NCI-H82 (cell line): ENCODE results near the gene NLGN2.
A peak's percentile ranks its signal among the peaks of the same experiment; 100 is the strongest.

Experiments used
- DNase-seq: peaks from one replicate; lab custom pipeline; 2025; lab: John Stamatoyannopoulos, UW

The NLGN2 gene

DNA sequence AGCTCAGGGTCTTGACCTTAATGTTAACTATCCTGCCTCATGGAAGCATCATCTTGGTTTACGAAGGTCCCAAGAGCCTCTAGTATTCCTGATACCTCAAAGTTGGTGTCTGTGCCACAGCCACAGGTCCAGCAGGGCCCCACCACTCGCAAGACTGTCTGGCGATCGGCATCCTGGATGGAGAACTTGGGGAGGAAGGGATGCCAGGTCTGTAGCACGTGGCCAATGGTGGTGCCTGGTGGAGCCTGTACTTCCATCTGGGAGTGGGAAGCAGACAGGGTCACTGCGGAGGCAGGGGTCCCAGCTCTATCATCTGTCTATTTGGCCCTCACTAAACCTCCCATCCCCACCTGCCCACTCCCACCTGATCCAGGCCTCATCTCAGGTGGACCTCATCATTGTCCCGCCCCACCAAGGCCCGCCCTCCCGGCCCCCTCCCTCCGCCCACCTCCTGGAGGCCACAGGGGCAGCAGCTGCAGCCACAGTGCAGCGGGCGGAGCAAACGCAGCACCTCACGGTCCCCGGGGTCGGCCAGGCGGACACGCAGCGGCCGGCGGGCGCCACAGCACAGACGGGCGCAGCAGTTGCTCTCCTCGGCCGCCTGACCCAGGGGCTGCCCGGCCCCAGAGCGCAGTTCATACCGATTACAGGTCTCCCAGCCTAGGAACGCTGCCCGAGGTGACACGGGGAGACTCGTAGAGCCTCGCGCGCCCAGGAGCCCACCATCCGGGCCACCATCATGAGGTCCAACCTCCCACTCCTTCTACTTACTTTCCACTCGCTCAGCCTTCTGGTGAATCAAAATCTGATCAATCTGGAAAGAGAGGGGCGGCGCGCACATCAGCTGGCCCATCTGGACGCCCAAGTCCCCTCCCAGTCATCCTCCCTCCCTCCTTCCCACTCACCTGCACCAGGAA is 14.7 kb upstream of the NLGN2 start:
- DNase-seq = no peak

- peak; percentile 82 for DNase-seq
Observed at GRCh38 chr17:7393613-7394451, 13.8 kb upstream of the NLGN2 start.

GRCh38 chr17:7394452-7395191 is 13.0 kb upstream of the NLGN2 start, which contains the start of gene PLSCR3:
PLSCR3 (minus strand) TSS chr17:7394525; CDS start chr17:7394110, 415 bp downstream.
- DNase-seq = peak; percentile 91

GRCh38 chr17:7396147-7396546 is 11.5 kb upstream of the NLGN2 start:
- DNase-seq = no peak

DNA sequence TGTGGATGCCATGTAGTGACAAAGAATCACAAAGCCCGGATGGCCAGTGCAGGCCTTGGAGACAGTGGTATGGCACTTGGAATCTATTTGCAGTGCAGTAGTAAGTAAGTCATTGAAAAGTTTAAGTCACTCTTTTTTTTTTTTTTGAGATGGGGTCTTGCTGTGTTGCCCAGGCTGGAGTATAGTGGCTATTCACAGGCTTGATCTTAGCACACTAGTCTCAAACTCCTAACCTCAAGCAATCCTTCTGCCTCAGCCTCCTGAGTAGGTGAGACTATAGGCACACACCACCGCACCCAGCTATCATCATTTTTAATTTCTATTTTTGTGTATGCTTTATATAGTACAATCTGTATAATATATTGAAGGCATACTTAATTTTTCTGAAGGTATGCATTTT is 9.0 kb upstream of the NLGN2 start:
- no peak for DNase-seq

- DNase-seq = peak; percentile 87
Observed at GRCh38 chr17:7403043-7403726, 4.5 kb upstream of the NLGN2 start.

DNA sequence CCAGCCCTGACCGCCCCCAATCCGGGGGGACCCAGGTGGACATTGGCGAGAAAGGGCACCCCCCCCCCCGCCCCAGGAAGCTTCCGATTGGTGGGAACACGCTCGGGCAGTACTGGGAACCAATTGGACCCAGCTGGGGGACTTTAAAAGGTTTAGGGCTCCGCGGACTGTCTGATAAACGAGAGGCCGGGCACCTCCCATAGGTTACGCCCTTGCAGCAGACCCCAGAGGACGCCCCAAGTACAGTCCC is 4.0 kb upstream of the NLGN2 start:
- peak; percentile 95 for DNase-seq

DNA sequence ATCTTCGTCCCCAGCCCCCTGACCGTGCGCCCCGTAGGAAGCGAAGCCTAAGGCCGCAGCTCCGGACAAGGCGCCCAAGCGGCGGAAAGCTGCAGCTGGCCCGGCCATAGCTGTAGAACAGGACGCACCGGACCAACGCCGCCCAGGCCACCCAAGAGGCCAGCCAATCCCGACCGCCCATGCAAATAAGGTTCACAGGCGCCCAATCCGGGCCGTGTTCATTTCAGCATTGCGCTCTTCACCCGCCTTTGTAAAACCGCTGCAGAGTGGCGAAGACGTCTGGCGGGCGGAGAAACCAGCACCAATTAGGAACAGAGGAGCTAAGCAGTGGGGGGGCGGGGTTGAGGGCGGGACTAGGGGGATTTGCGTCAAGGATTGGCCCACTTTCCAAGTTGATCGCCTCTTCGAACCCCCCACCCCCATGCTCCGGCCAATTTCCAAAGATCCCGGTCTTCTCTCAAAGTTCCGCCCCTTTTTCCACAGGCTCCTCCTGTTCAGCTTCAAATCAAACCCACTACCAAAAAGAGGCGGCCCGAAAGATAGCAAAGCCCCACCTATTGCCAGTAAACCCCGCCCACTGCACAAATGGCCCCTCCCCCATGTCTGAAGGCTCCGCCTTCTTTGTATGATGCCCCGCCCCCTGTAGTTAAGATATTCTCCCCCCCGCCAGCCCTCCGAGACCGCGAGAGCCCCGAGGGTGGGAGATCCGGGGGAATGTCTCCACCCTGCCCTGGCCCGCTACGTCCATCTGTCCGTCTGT is 3.5 kb upstream of the NLGN2 start, which contains the start of gene TMEM256:
Gene TMEM256 (minus strand): TSS at position 121 of the 760 bp plus-strand sequence. CDS start 13 bp downstream, at position 108.
- peak; percentile 100 for DNase-seq

DNA sequence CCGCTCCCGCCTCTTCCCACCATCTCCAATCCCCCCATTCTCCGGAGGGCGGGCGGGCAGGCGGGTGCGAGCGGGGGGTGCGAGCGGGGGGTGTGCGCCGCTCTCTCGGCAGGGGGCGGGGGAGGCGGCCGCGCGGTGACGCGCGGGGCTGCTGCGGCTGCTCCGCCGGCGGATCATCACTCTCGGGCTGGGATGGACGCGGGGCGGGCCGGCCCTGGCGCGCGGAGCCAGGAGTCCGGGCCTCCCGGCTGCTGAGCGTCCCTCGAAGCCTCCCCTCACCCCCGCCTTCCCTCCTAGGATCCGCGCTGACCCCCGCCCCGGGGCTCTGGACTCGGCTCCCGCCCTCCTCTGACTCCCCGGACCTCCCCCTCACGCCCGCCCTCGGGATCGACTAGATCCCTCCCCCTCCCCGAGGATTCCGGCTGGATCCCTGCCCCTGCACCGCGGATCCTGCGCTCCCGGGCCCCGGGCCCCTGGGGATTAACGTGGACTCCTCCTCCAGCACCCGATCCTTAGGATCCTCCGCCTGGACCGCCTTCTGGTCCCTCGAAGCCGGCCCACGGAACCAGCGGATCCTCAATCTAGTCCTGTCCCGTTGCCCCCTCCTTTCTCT is 2.8 kb upstream of the NLGN2 start:
- DNase-seq = peak; percentile 81

GRCh38 chr17:7405350-7406234 is 2.1 kb upstream of the NLGN2 start:
- peak; percentile 60 for DNase-seq

- DNase-seq = peak; percentile 43
Observed at GRCh38 chr17:7406235-7406825, 1.3 kb upstream of the NLGN2 start.

- DNase-seq = no peak
Observed at GRCh38 chr17:7407082-7407481, 563 bp upstream of the NLGN2 start.

DNA sequence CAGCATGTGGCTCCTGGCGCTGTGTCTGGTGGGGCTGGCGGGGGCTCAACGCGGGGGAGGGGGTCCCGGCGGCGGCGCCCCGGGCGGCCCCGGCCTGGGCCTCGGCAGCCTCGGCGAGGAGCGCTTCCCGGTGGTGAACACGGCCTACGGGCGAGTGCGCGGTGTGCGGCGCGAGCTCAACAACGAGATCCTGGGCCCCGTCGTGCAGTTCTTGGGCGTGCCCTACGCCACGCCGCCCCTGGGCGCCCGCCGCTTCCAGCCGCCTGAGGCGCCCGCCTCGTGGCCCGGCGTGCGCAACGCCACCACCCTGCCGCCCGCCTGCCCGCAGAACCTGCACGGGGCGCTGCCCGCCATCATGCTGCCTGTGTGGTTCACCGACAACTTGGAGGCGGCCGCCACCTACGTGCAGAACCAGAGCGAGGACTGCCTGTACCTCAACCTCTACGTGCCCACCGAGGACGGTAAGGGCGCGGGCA is 645 bp downstream of the NLGN2 start:
- no peak for DNase-seq

DNA sequence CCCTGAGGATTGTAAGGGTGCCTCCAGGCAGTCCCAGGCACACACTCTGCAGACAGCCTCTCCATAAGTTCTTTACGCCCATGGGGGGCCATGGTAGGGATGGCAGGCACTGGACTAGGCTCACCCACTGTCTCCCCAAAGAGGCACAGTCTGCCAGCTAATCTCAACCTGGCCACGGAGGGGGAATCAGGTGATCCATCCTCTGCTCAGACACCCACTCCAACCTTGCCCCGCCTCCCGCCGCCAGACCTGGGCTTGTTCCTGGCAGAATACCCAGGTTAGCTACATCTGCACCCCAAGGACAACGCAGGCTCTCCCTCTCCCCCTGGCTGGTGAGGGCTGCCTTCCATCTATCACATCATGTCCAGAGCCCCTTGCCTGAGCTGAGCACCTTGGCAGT is 1.2 kb downstream of the NLGN2 start:
- no peak for DNase-seq

- no peak for DNase-seq
Observed at GRCh38 chr17:7409716-7410115, 2.1 kb downstream of the NLGN2 start.

DNA sequence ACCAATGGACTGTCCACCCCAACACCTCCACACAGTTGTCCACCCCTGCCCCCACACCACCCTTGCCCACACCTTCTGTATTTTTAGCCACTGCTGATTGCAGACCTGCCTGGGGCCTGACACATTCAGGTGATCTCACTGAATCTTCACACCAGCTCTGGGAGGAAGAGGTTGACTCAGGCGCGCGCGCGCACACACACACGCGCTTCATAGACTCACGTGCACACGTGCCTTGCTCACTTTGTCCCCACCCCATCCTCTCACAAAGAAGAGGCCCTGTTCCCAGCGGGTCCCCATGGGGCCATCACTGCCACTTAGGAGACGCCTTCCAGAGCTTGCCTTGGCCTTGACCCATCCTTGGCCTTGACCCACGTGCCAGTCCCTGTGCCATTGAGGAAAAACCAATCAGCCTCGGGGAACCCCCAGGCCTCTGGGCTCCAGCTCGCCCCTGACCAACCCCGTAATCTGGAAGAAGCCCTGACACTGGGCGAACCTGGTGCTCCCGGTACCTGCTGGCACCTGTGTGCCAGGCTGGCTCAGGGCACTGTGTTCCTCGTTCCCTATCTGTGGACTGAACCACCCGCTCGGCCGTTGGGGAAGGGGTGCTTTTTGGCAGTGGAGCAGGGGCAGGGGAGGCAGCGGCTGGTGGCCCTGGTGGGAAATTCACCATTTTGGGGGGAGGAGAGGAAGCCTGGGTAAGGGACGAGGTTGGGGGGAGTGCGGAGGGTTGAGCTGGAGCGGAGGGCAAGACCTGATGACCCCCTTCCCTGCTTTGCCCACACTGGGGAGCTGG is 3.2 kb downstream of the NLGN2 start:
- DNase-seq = no peak

GRCh38 chr17:7411427-7411750 is 3.7 kb downstream of the NLGN2 start:
- DNase-seq = no peak

DNA sequence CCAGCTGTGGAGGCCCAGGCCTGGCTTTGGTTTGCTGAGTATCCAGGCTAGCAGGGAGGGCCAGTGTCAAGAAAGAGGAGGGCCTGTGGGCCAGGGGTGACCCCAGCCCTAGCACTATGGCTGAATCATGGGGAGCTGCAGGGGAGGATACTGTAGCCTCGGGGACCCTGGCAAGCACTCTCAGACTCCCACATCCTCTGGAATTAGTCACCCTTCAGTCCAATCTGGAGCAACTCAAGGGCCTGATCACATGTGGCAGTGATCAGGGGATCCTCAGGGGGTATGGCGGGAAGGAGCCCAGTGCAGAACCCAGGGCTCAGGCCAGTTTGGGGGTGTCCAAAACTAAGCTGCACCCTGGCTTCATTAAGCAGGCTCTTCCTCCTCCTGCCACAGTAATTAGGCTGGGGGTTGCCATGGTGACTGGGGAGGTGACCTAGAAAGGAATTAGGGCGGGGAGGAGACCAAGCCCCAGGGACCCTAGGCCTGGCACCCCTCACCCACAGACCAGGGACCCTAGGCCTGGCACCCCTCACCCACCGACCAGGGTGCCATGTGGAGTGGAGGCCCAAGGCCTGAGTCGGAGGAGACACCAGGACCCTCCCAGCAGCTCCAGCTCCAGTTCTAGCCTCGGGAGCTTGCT is 5.8 kb downstream of the NLGN2 start:
- no peak for DNase-seq
